SK-N-SH treated with all-trans-retinoic acid at 6 μM for 48 hours (cell line): ENCODE measurements around the gene MIPOL1.

ENCODE experiments used
- CSDC2 ChIP-seq: fragments of 250-450 bp; sonication (Bioruptor Pico); IDR thresholded peaks from 2 replicates; pipeline ENCODE4 v1.5.0; 2020; ENCODE audit warnings: mild to moderate bottlenecking, moderate library complexity
- POU6F1 ChIP-seq: fragments of 250-450 bp; sonication (Bioruptor Pico); IDR thresholded peaks from 2 replicates; pipeline ENCODE4 v1.8.0; 2021; ENCODE audit warnings: low read depth, mild to moderate bottlenecking, moderate library complexity, borderline replicate concordance
- TCF4 ChIP-seq: fragments of 250-450 bp; sonication (Bioruptor Pico); IDR thresholded peaks from 2 replicates; pipeline ENCODE4 v1.8.0; 2021; ENCODE audit warnings: mild to moderate bottlenecking, moderate library complexity, borderline replicate concordance
- ZFP30 ChIP-seq: fragments of 450-650 bp; formaldehyde crosslinking; IDR thresholded peaks from 2 replicates; pipeline ENCODE4 v1.5.0; 2022; ENCODE audit warnings: mild to moderate bottlenecking, moderate library complexity
- TF ChIP-seq, protein P1 (sequence below): fragments of 250-450 bp; sonication (Bioruptor Pico); IDR thresholded peaks from 2 replicates; pipeline ENCODE4 v1.8.0; 2020; ENCODE audit warnings: mild to moderate bottlenecking, moderate library complexity, borderline replicate concordance

DNA sequence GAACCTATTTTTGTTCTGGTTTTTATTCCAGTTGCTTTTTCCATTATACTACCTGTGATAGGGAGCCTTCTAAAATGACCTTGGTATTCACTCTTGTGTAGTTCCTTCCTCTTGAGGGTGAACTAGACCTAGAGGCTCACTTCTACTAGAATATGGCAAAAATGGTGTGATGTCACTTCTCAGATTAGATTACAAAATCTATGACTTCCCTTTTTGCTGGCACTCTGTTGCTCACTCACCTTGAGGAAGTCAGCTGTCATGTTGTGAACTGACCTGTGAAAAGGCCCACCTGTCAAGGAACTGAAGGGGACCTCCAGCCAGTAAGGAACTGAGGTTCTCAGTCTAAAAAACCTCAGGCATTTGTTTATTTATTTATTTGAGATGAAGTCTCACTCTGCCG is 5.7 kb downstream of the MIPOL1 start:
- TF ChIP-seq, protein P1, sequence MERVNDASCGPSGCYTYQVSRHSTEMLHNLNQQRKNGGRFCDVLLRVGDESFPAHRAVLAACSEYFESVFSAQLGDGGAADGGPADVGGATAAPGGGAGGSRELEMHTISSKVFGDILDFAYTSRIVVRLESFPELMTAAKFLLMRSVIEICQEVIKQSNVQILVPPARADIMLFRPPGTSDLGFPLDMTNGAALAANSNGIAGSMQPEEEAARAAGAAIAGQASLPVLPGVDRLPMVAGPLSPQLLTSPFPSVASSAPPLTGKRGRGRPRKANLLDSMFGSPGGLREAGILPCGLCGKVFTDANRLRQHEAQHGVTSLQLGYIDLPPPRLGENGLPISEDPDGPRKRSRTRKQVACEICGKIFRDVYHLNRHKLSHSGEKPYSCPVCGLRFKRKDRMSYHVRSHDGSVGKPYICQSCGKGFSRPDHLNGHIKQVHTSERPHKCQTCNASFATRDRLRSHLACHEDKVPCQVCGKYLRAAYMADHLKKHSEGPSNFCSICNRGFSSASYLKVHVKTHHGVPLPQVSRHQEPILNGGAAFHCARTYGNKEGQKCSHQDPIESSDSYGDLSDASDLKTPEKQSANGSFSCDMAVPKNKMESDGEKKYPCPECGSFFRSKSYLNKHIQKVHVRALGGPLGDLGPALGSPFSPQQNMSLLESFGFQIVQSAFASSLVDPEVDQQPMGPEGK (CRISPR knock-in tag): no peak
- no peak for TF ChIP-seq POU6F1 (CRISPR knock-in tag)
- TF ChIP-seq CSDC2 (CRISPR knock-in tag): no peak
- TF ChIP-seq TCF4 (CRISPR knock-in tag): no peak
- TF ChIP-seq ZFP30 (CRISPR knock-in tag): no peak
